IMR-90 (cell line): Measurements from ENCODE around the gene DHX40.

Source experiments
- BHLHE40 ChIP-seq: fragments of 150-350 bp; IDR thresholded peaks from 2 replicates; pipeline ENCODE4 v1.6.1; 2016; ENCODE audit warnings: mild to moderate bottlenecking, low read depth, low read length
- CEBPB ChIP-seq: IDR thresholded peaks from 2 replicates; pipeline ENCODE4 v1.6.1; 2012; ENCODE audit warnings: low read depth, low read length, improper control_type of control experiment
- CHD1 ChIP-seq: IDR thresholded peaks from 2 replicates; pipeline ENCODE4 v1.6.1; 2012; ENCODE audit warnings: low read depth, low read length, improper control_type of control experiment
- FOS ChIP-seq: fragments of 150-350 bp; IDR thresholded peaks from 2 replicates; pipeline ENCODE4 v1.6.1; 2016; ENCODE audit warnings: low read depth, low read length
- MAFK ChIP-seq: IDR thresholded peaks from 2 replicates; pipeline ENCODE4 v1.6.1; 2012; ENCODE audit warnings: low read depth, low read length, improper control_type of control experiment
- POLR2A ChIP-seq: IDR thresholded peaks from 2 replicates; pipeline ENCODE4 v1.6.1; 2012; ENCODE audit warnings: mild to moderate bottlenecking, low read depth, low read length
- RAD21 ChIP-seq: IDR thresholded peaks from 2 replicates; pipeline ENCODE4 v1.6.1; 2012; ENCODE audit warnings: low read length, improper control_type of control experiment
- RCOR1 ChIP-seq: IDR thresholded peaks from 2 replicates; pipeline ENCODE4 v1.6.1; 2012; ENCODE audit warnings: mild to moderate bottlenecking, low read length, improper control_type of control experiment; ENCODE audit not compliant: insufficient replicate concordance
- SMC3 ChIP-seq: fragments of 150-350 bp; IDR thresholded peaks from 2 replicates; pipeline ENCODE4 v1.6.1; 2016; ENCODE audit warnings: low read depth, mild to moderate bottlenecking, antibody characterized with exemption, low read length, moderate library complexity
- TF ChIP-seq, protein P1 (sequence below): conservative IDR thresholded peaks from 2 replicates; pipeline ENCODE4 v1.5.1; 2012; ENCODE audit warnings: mild to moderate bottlenecking, low read depth, low read length, improper control_type of control experiment
- TF ChIP-seq, protein P2 (sequence below): fragments of 150-350 bp; IDR thresholded peaks from 2 replicates; pipeline ENCODE4 v1.6.1; 2016; ENCODE audit warnings: low read depth, mild to moderate bottlenecking, low read length, moderate library complexity, borderline replicate concordance
- TF ChIP-seq, protein P3 (sequence below): fragments of 150-350 bp; IDR thresholded peaks from 2 replicates; pipeline ENCODE4 v1.6.1; 2017; ENCODE audit warnings: mild to moderate bottlenecking, antibody characterized with exemption, low read length, low read depth

DNA sequence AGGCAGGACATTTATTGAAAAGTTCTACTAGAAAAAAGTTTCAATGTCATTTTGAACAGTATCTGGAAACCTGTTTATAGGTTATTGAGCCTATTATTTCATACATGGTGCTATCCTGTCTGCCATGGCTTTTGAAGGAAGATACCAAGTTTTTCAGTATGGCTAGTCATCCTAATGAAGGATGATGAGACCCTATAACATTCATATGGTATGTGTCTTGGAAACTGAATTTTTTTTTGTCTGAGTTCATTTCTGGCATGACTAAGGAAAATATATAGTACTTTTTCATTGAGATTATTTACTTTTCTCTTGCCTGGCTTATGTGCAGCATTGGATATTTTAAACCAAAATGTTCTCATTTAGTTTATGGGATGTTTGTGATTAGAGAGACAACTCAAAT is 84.5 kb downstream of the DHX40 start:
- TF ChIP-seq, protein P1, sequence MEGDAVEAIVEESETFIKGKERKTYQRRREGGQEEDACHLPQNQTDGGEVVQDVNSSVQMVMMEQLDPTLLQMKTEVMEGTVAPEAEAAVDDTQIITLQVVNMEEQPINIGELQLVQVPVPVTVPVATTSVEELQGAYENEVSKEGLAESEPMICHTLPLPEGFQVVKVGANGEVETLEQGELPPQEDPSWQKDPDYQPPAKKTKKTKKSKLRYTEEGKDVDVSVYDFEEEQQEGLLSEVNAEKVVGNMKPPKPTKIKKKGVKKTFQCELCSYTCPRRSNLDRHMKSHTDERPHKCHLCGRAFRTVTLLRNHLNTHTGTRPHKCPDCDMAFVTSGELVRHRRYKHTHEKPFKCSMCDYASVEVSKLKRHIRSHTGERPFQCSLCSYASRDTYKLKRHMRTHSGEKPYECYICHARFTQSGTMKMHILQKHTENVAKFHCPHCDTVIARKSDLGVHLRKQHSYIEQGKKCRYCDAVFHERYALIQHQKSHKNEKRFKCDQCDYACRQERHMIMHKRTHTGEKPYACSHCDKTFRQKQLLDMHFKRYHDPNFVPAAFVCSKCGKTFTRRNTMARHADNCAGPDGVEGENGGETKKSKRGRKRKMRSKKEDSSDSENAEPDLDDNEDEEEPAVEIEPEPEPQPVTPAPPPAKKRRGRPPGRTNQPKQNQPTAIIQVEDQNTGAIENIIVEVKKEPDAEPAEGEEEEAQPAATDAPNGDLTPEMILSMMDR, result no peak
- no peak for TF ChIP-seq POLR2A
- TF ChIP-seq BHLHE40, result no peak
- no peak for TF ChIP-seq MAFK
- TF ChIP-seq RCOR1, result no peak
- no peak for TF ChIP-seq CEBPB
- TF ChIP-seq SMC3, result no peak
- no peak for TF ChIP-seq FOS
- no peak for TF ChIP-seq RAD21
- no peak for TF ChIP-seq CHD1
- TF ChIP-seq, protein P2, sequence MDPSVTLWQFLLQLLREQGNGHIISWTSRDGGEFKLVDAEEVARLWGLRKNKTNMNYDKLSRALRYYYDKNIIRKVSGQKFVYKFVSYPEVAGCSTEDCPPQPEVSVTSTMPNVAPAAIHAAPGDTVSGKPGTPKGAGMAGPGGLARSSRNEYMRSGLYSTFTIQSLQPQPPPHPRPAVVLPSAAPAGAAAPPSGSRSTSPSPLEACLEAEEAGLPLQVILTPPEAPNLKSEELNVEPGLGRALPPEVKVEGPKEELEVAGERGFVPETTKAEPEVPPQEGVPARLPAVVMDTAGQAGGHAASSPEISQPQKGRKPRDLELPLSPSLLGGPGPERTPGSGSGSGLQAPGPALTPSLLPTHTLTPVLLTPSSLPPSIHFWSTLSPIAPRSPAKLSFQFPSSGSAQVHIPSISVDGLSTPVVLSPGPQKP, result no peak
- TF ChIP-seq, protein P3, sequence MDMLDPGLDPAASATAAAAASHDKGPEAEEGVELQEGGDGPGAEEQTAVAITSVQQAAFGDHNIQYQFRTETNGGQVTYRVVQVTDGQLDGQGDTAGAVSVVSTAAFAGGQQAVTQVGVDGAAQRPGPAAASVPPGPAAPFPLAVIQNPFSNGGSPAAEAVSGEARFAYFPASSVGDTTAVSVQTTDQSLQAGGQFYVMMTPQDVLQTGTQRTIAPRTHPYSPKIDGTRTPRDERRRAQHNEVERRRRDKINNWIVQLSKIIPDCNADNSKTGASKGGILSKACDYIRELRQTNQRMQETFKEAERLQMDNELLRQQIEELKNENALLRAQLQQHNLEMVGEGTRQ, result no peak
